ENCODE results near the gene ELOVL4. TPM values are rescaled to one million over a fixed set of nuclear protein-coding genes. Genes with fewer than 3 reads are reported as not detected.

ELOVL4 gene
- 0.66 and 3.3 TPM in 2 replicates for total RNA-seq

GRCh38 chr6:79947191-79948186 lies at the start of gene ELOVL4:
TSS of gene ELOVL4 (minus strand) at chr6:79947553. CDS start at chr6:79947279, 274 bp downstream.

Other genes with a start within 250 kb of the ELOVL4 start
- 1.5 and 54.8 TPM in 2 replicates for gene TTK, start 57.1 kb upstream of the ELOVL4 start, total RNA-seq
- 10.7 and 12.6 TPM in 2 replicates for gene BCKDHB, start 159.1 kb upstream of the ELOVL4 start, total RNA-seq